ENCODE results near the gene BLOC1S3.

Gene BLOC1S3

DNA sequence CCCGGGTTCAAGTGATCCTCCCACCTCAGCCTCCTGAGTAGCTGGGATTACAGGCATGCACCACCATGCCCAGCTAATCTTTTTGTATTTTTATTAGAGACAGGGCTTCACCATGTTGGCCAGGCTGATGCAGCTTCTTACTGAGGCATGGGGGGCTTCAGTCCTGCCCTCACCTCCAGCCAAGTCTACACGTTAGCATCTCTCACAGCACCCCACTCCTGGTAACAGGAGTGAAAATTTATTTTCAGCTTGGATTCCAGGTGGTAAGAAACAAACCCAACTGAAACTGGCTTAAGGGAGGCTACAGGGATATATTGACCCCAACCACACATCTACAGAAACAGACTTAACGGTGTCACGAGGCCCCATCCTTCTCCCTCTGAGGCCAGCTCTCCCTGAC lies 28.4 kb upstream of the BLOC1S3 start:
- TF ChIP-seq, protein P1, sequence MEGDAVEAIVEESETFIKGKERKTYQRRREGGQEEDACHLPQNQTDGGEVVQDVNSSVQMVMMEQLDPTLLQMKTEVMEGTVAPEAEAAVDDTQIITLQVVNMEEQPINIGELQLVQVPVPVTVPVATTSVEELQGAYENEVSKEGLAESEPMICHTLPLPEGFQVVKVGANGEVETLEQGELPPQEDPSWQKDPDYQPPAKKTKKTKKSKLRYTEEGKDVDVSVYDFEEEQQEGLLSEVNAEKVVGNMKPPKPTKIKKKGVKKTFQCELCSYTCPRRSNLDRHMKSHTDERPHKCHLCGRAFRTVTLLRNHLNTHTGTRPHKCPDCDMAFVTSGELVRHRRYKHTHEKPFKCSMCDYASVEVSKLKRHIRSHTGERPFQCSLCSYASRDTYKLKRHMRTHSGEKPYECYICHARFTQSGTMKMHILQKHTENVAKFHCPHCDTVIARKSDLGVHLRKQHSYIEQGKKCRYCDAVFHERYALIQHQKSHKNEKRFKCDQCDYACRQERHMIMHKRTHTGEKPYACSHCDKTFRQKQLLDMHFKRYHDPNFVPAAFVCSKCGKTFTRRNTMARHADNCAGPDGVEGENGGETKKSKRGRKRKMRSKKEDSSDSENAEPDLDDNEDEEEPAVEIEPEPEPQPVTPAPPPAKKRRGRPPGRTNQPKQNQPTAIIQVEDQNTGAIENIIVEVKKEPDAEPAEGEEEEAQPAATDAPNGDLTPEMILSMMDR (IDR thresholded peaks at IDR 0.05): no peak

DNA sequence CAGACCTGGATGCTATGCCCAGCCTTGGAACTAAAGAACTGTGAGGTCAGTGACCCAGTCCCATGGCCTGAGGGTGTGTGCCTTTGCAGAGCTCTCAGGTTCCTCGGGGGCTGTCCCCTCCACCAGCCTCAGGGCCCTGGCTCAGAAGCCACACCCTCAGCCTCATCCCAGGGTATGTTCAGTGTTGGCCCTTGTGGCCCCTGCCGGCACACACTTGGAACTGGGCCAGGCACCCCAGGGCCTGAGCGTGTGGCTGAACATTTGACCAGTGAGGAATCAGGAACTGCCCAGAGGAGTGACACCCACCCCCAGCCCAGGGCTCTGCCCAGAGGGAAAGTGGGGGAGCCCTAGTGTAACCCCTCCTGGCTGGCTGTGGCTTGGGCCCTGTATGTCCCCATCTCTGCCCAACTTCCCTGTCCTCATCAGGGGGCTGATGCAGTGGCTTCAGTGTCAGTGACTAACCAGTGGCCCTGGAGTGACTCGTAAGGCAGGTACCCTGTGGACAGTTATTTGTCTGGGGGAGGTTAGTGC lies 27.8 kb upstream of the BLOC1S3 start:
- TF ChIP-seq, protein P1 (IDR thresholded peaks at IDR 0.05): no peak

DNA sequence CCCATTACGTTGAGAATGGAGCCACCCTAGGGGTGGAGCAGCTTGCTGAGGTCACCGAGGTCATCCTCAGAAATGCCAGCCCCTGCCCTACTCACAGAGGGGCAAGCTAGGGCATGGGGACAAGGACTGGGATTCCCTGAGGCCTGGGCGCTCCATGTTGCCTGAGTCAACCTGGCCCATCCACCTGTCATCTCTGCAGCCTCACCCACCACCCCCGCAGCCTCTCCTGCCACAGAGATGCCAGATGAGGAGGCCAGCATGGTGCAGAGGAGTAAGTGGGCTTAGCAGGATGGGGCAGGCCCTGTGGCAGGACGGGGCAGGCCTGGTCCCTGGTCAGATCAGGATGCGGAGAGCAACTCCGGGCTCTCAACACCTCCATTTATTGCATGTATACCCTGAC lies 27.3 kb upstream of the BLOC1S3 start:
- TF ChIP-seq, protein P1 (IDR thresholded peaks at IDR 0.05): no peak

DNA sequence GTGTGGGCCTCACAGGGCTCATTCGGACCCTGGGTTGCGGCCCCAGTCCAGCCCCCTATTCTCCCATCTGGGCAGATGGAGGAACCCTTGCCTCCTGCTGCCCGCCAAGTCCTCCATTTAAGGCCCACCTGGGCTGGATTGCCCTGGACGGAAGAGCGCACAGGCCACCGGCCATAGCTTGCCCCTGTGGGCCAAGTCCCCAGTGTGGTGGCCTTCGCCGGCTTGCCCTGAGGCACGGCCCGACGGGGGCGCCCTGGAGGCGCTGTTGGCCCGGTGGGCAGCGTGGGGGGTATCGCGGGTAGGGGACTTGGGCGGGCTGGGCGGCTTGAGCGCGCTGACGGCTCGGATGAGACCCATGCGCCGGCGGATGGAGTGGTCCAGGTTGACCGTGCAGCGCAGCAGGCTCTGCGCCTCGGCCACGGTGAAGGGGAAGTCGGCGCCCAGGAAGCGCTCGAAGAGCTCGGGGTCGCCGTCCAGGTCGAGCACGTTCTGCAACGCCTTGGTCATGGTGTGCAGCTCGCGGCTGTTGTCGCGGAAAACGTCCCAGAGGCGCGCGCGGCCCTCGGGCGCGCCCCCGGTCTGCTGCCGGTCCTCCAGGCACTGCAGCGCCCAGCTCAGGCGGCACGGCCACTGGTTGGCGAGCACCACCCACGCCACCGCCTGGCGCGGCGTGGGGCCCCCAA lies 26.6 kb upstream of the BLOC1S3 start:
- TF ChIP-seq, protein P1 (IDR thresholded peaks at IDR 0.05): no peak

DNA sequence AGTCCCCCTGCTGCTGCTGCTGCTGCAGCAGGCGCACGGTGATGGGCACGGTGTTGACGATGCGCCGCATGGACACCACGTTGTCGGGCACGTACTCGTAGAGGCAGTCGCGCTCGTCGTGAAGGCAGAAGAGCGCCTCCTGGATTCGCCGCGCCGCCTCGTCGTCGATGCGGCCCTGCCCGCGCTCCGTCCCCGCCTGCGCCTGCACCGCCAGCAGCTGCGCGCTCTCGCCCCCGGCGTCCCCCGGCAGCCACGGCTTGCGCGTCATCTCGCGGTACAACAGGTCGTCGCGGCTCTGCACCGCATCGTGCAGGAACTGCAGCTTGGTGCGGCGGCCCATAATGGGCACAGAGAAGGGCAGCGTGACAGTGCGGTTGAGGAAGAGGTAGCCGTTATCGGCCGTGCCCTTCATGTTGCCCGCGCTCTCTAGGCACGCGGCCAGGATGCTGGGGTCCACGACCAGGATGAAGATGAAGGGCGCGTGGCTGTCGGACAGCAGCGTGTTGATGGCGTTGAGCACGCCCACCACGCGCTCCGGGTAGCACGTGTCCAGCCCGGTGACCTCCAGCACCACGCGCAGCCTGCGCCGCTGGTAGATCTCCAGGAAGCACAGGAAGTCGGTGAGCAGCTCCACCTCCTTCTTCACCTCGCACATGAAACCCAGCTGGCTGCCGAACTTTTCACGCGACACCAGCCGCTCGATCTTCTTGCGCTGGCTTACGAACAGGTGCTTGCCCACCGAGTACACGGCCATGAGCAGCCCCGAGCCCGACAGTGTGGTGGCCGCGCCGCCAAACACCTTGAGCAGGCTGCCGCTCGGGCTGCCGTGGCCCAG lies 25.9 kb upstream of the BLOC1S3 start:
- TF ChIP-seq, protein P1 (IDR thresholded peaks at IDR 0.05): no peak

DNA sequence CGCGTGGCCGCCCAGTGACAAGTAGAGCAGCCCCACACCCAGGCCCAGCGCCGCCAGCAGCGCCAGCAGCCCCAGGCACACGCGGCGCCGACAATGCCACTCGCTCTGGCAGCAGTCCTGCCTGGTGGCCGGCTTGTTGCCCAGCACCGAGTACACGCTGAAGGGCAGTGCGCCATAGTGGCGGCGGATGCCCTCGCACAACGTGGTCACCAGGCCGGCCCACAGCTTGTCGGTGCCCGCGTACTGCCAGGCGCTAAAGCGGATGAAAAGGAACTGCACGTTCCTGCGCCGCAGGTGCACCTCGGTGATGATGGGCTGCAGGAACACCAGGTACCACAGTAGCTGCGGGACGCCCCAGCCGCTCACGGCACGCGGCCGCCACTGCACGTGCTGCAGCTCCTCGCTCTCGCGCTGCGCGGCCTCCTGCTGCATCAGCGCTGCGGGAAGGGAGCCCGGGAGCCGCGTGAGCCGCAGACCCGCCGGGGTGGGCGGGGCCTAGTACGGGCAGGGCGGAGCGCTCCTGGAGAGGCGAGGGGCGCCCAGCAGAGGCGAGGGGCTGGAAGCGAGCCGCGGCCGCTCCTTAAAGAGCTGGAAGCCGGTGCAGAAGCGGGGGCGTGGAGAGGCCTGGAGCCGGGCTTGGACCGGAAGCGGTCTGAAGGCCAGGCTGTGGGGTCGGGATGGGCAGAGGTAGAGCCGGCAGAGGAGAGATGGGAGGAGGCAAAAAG lies 25.1 kb upstream of the BLOC1S3 start:
- TF ChIP-seq, protein P1 (IDR thresholded peaks at IDR 0.05): no peak

DNA sequence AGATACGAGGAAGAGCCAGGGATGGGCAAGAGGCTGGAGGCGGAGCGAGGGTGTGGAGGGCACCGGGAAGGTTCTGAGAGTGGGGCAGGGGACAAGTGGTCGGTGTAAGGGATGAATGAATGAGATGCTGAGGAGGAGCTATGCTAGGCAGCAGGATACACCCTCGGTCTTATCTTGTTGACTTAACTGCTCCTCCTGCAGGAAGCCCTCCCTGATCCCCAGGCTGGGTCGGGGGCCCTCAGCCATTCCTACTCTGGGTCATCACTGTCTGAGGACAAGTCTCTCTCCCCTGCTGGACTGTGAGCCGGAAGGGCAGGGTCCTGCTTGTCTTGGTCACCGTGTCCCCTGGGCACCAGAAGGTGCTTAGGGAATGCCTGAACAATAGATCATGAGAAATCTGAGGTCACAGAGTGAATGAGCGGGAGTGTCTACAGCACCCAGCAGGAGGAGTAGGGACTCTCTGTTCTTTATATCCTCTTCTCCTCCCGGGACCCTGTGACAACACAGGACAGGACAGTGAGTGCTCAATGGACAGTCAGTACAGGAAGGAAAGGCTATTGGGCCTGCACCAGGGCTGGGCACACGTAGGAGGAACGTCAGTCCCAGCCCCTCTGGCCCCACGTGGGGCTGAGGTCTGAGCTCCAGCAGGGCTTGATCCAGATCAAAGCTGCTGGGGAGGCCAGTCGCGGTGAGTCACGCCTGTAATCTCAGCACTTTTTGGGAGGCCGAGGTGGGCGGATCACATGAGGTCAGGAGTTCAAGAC lies 24.3 kb upstream of the BLOC1S3 start:
- TF ChIP-seq, protein P1 (IDR thresholded peaks at IDR 0.05): no peak
